H9 (cell line): Measurements from ENCODE around the gene COL8A1. TPM values are rescaled to one million over a fixed set of nuclear protein-coding genes. Genes with fewer than 3 reads are reported as not detected.

Source experiments
- DNase-seq: peaks from one replicate; pipeline ENCODE4 v3.0.0-alpha.2; 2017
- H2AFZ ChIP-seq: one replicate; pipeline ENCODE4 v1.6.1; 2013; ENCODE audit warnings: mild to moderate bottlenecking, low read length, control low read depth, moderate library complexity
- H2AK5ac ChIP-seq: 2 replicates; pipeline ENCODE4 v1.6.1; 2013; ENCODE audit warnings: low read length, control low read depth, mixed read lengths; ENCODE audit not compliant: insufficient read length
- H2BK120ac ChIP-seq: one replicate; pipeline ENCODE4 v1.6.1; 2013; ENCODE audit warnings: low read depth, mild to moderate bottlenecking, low read length, control low read depth, inconsistent platforms; ENCODE audit not compliant: poor library complexity, severe bottlenecking
- H2BK12ac ChIP-seq: 2 replicates; pipeline ENCODE4 v1.6.1; 2013; ENCODE audit warnings: low read length, control low read depth, mixed read lengths, low read depth; ENCODE audit not compliant: insufficient read length
- H2BK15ac ChIP-seq: 2 replicates; pipeline ENCODE4 v1.6.1; 2013; ENCODE audit warnings: low read depth, low read length, control low read depth
- H2BK20ac ChIP-seq: one replicate; pipeline ENCODE4 v1.6.1; 2013; ENCODE audit warnings: low read depth, mild to moderate bottlenecking, low read length, control low read depth, inconsistent platforms; ENCODE audit not compliant: poor library complexity, severe bottlenecking
- H2BK5ac ChIP-seq: 2 replicates; pipeline ENCODE4 v1.6.1; 2013; ENCODE audit warnings: low read length, control low read depth, mixed read lengths; ENCODE audit not compliant: insufficient read length
- H3K14ac ChIP-seq: 2 replicates; pipeline ENCODE4 v1.6.1; 2013; ENCODE audit warnings: low read length, control low read depth; ENCODE audit not compliant: insufficient read depth
- H3K18ac ChIP-seq: 2 replicates; pipeline ENCODE4 v1.6.1; 2013; ENCODE audit warnings: low read depth, mild to moderate bottlenecking, mixed read lengths, low read length, control low read depth; ENCODE audit not compliant: insufficient read length
- H3K23ac ChIP-seq: 2 replicates; pipeline ENCODE4 v1.6.1; 2013; ENCODE audit warnings: low read length, control low read depth, mixed read lengths, low read depth; ENCODE audit not compliant: insufficient read length
- H3K23me2 ChIP-seq: 2 replicates; pipeline ENCODE4 v1.6.1; 2013; ENCODE audit warnings: low read depth, mild to moderate bottlenecking, mixed read lengths, low read length, control low read depth; ENCODE audit not compliant: insufficient read length, poor library complexity, severe bottlenecking
- H3K27ac ChIP-seq: 2 replicates; pipeline ENCODE4 v1.5.1; 2013; ENCODE audit warnings: low read length, control low read depth, mixed read lengths, low read depth; ENCODE audit not compliant: insufficient read length
- H3K27me3 ChIP-seq: 2 replicates; pipeline ENCODE4 v1.6.1; 2013; ENCODE audit warnings: low read length, control low read depth, inconsistent platforms; ENCODE audit not compliant: insufficient read depth
- H3K4ac ChIP-seq: 2 replicates; pipeline ENCODE4 v1.6.1; 2013; ENCODE audit warnings: low read depth, mild to moderate bottlenecking, control low read depth, inconsistent platforms, low read length, moderate library complexity
- H3K4me1 ChIP-seq: 2 replicates; pipeline ENCODE4 v1.6.1; 2013; ENCODE audit warnings: low read length, control low read depth, inconsistent platforms; ENCODE audit not compliant: insufficient read depth
- H3K4me2 ChIP-seq: 2 replicates; pipeline ENCODE4 v1.6.1; 2013; ENCODE audit warnings: low read length, control low read depth, mixed read lengths; ENCODE audit not compliant: insufficient read length, insufficient read depth
- H3K56ac ChIP-seq: 2 replicates; pipeline ENCODE4 v1.6.1; 2013; ENCODE audit warnings: low read depth, mild to moderate bottlenecking, mixed read lengths, low read length, control low read depth; ENCODE audit not compliant: insufficient read length
- H3K79me1 ChIP-seq: 2 replicates; pipeline ENCODE4 v1.6.1; 2013; ENCODE audit warnings: low read depth, mild to moderate bottlenecking, moderate library complexity, low read length, control low read depth, inconsistent platforms; ENCODE audit not compliant: insufficient read depth, poor library complexity, severe bottlenecking
- H3K79me2 ChIP-seq: 2 replicates; pipeline ENCODE4 v1.6.1; 2013; ENCODE audit warnings: low read length, control low read depth, inconsistent platforms; ENCODE audit not compliant: insufficient read depth
- H3K9ac ChIP-seq: 2 replicates; pipeline ENCODE4 v1.6.1; 2013; ENCODE audit warnings: low read length, control low read depth, mixed read lengths; ENCODE audit not compliant: insufficient read length; ENCODE audit errors: extremely low read depth
- H3K9me3 ChIP-seq: one replicate; pipeline ENCODE4 v1.6.1; 2013; ENCODE audit warnings: low read depth, low read length, inconsistent platforms; ENCODE audit not compliant: control insufficient read depth
- H3T11ph ChIP-seq: one replicate; pipeline ENCODE4 v1.6.1; 2013; ENCODE audit warnings: mild to moderate bottlenecking, low read length, control low read depth, inconsistent platforms
- H4K20me1 ChIP-seq: one replicate; pipeline ENCODE4 v1.6.1; 2013; ENCODE audit not compliant: control insufficient read depth, insufficient read length, insufficient read depth
- H4K5ac ChIP-seq: 2 replicates; pipeline ENCODE4 v1.6.1; 2013; ENCODE audit warnings: low read depth, mild to moderate bottlenecking, mixed read lengths, low read length, control low read depth; ENCODE audit not compliant: insufficient read length
- H4K8ac ChIP-seq: replicated peaks from 2 replicates; pipeline ENCODE4 v1.6.1; 2013; ENCODE audit warnings: low read length, control low read depth, mixed read lengths, low read depth; ENCODE audit not compliant: insufficient read length
- H4K91ac ChIP-seq: 2 replicates; pipeline ENCODE4 v1.6.1; 2013; ENCODE audit warnings: low read depth, mild to moderate bottlenecking, moderate library complexity, mixed read lengths, low read length, control low read depth; ENCODE audit not compliant: insufficient read length
- H3K27ac Mint-ChIP-seq, 3 experiments: 2 replicates in 2 of 3; 3 replicates in 1 of 3; pipeline ENCODE4 v1.8.0; 2020 to 2021; ENCODE audit warnings: mixed read lengths in 3 of 3, mild to moderate bottlenecking in 1 of 3, moderate library complexity in 1 of 3
- H3K27me3 Mint-ChIP-seq: 2 replicates; pipeline ENCODE4 v1.8.0; 2021; ENCODE audit warnings: low read depth, mild to moderate bottlenecking, moderate library complexity, mixed read lengths
- H3K36me3 Mint-ChIP-seq, 3 experiments: 2 replicates in 2 of 3; 3 replicates in 1 of 3; pipeline ENCODE4 v1.8.0; 2020 to 2021; ENCODE audit warnings: low read depth in 3 of 3, mixed read lengths in 3 of 3; ENCODE audit not compliant: insufficient read depth in 1 of 3
- H3K4me1 Mint-ChIP-seq, 2 experiments: 2 replicates each; pipeline ENCODE4 v1.8.0; 2020; ENCODE audit warnings: mixed read lengths in 2 of 2
- H3K4me3 Mint-ChIP-seq, 2 experiments: 2 replicates in 1 of 2; 3 replicates in 1 of 2; pipeline ENCODE4 v1.8.0; 2020 to 2021; ENCODE audit warnings: mild to moderate bottlenecking in 2 of 2, mixed read lengths in 2 of 2, moderate library complexity in 1 of 2
- H3K9me3 Mint-ChIP-seq, 2 experiments: 2 replicates in 1 of 2; 3 replicates in 1 of 2; pipeline ENCODE4 v1.8.0; 2020; ENCODE audit warnings: mild to moderate bottlenecking in 2 of 2, mixed read lengths in 2 of 2, moderate library complexity in 1 of 2
- CTCF ChIP-seq: fragments of 200-600 bp; sonication (generic); conservative IDR thresholded peaks from 3 replicates; pipeline ENCODE4 v1.8.0; 2021; ENCODE audit warnings: antibody characterized with exemption, mild to moderate bottlenecking
- WGBS: extraction: QIAGEN DNeasy Blood & Tissue Kit; methylation state at CpG from one replicate; pipeline ENCODE4 v1.1.7; 2013; ENCODE audit warnings: missing lambda C conversion rate, low lambda C conversion rate, mixed read lengths; ENCODE audit not compliant: insufficient read length; ENCODE audit errors: extremely low coverage; 5-methylcytosine and 5-hydroxymethylcytosine counted together
- total RNA-seq: library from RNA; stranded (reverse); gene quantifications from 2 replicates; pipeline ENCODE4 v1.2.1, GENCODE V29; 2021

The COL8A1 gene
- total RNA-seq, 1 experiment from 2014 or later, result 0.17 TPM

DNA sequence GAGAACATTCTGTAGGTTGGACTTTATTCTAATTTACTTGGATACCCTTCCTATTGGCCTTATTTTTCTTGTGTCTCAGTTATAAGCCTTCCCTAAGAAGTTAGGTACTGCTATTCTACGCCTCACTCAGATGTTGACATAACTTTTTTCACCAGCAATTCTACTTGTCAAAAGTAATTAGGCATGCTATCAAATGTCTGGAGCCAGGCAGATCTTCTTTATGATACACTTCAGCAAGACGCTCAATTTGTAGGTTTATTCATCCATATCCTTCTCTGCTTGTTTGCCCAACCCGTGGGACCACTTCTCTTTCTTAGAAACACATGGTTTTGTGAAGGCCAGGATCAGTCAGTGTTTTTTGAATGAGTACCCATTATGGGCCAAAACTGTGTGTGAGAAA lies 36.2 kb upstream of the COL8A1 start:
- DNase-seq, result no peak
- Histone ChIP-seq H4K8ac (no peak overlapping the region), H3K4ac (no peak overlapping the region), H3K23ac (no peak overlapping the region), H2AFZ (no peak overlapping the region), H3K79me2 (no peaks in the 10 kb centered on the region), H3K27me3 (no peaks in the 10 kb centered on the region), H3K23me2 (no peaks in the 10 kb centered on the region), H2BK5ac (no peak overlapping the region), H2AK5ac (no peak overlapping the region), H3K56ac (no peak overlapping the region), H3K79me1 (no peaks in the 10 kb centered on the region), H3K18ac (no peak overlapping the region), H3K4me2 (no peak overlapping the region), H2BK15ac (no peak overlapping the region), H4K5ac (no peak overlapping the region), H3K9me3 (no peaks in the 10 kb centered on the region), H4K20me1 (no peaks in the 10 kb centered on the region), H4K91ac (no peak overlapping the region), H3K27ac (no peak overlapping the region), H3K9ac (no peak overlapping the region), H2BK12ac (no peak overlapping the region), H2BK20ac (no peak overlapping the region), H3K4me1 (no peaks in the 10 kb centered on the region), H3T11ph (no peak overlapping the region), H2BK120ac (no peak overlapping the region), H3K14ac (no peak overlapping the region)
- H3K27ac Mint-ChIP-seq, result no peak overlapping the region
- no CpG with 5 or more reads among the region's 3 CpGs for WGBS
- H3K4me3 Mint-ChIP-seq, result no peak overlapping the region
- no peak for TF ChIP-seq CTCF
- H3K36me3 Mint-ChIP-seq, result no peaks in the 10 kb centered on the region
- peaks cover 0 to 2% of the 10 kb centered on the region in 2 experiments; a peak in 3 of 4 replicates for H3K4me1 Mint-ChIP-seq
- no peaks in the 10 kb centered on the region; a peak in 1 of 5 replicates for H3K9me3 Mint-ChIP-seq
- 0 out of 2 replicates have a peak, but pooled peaks cover 4% of the 10 kb centered on the region for H3K27me3 Mint-ChIP-seq
